Upper lobe of right lung (tissue), 1 donor: ENCODE results near the gene C1orf87. TPM values are rescaled to one million over a fixed set of nuclear protein-coding genes. Genes with fewer than 3 reads are reported as not detected.

ENCODE experiments used
- ATAC-seq: fragments of 200-7000 bp; cut with Tn5 transposase; one replicate; pipeline ENCODE4 v1.9.1; 2020; ENCODE audit warnings: mild to moderate bottlenecking, moderate library complexity
- DNase-seq: peaks from one replicate; pipeline ENCODE4 v3.0.0-alpha.2; 2020
- H3K27ac ChIP-seq: fragments of 200-600 bp; one replicate; pipeline ENCODE4 v1.8.0; 2022
- H3K27me3 ChIP-seq: fragments of 200-600 bp; one replicate; pipeline ENCODE4 v1.8.0; 2022; ENCODE audit warnings: mild to moderate bottlenecking
- H3K36me3 ChIP-seq: fragments of 200-600 bp; one replicate; pipeline ENCODE4 v1.8.0; 2022
- H3K4me1 ChIP-seq: fragments of 200-600 bp; one replicate; pipeline ENCODE4 v1.8.0; 2022
- H3K4me3 ChIP-seq: fragments of 200-600 bp; one replicate; pipeline ENCODE4 v1.8.0; 2022; ENCODE audit warnings: mild to moderate bottlenecking
- H3K9me3 ChIP-seq: fragments of 200-600 bp; one replicate; pipeline ENCODE4 v1.8.0; 2022
- intact Hi-C: fragments of 100-400 bp; cut with DNase I; formaldehyde crosslinking; loops from one replicate; pipeline ENCODE4 v1.11.0; 2022
- long read RNA-seq: library from polyadenylated mRNA; unstranded; transcript quantifications from one replicate; pipeline ENCODE4 v2.0.0, GENCODE V29; 2021
- total RNA-seq: library from RNA; stranded (reverse); fragmentation: NEBNext Ultra II Directional; extraction: Animal tissue kit (Norgen Biotek cat#: 25700); gene quantifications from one replicate; pipeline ENCODE4 v1.2.1, GENCODE V29; 2021
- TF ChIP-seq, protein P1 (sequence below): fragments of 200-600 bp; IDR thresholded peaks from one replicate; pipeline ENCODE4 v1.8.0; 2022; ENCODE audit warnings: antibody characterized with exemption
- donor health status: DM: no; HTN: yes; CAD: no; lungs with severe emphysema.

Gene C1orf87, protein sequence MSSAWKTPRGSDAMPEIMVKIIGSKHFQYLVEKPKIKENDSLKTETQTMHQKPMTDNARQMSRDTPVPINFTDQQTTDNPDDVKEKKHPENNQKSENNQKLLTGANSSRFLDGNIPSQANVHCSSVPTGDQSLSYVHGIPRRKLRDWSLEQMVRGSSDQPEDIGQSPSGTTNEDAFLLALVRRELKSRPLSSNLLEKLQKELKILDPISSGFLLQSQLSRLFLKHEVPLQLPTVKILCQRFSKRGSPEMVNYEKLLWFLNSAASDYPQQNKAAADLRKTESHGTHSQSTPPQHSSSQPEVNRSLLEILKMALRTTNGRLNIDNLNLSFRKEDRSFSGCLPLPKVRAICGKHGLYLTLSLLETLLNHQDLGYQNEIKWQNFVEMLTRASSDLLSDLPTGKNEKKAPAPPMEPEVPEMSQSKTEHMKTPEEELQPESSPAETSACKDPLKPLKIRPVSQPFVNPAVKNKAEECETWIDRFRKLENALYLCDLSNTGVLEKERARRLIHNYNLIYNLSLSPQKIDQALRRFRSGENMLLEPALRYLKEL
- total RNA-seq = 1.7 TPM
- long read RNA-seq = 0 reads

DNA sequence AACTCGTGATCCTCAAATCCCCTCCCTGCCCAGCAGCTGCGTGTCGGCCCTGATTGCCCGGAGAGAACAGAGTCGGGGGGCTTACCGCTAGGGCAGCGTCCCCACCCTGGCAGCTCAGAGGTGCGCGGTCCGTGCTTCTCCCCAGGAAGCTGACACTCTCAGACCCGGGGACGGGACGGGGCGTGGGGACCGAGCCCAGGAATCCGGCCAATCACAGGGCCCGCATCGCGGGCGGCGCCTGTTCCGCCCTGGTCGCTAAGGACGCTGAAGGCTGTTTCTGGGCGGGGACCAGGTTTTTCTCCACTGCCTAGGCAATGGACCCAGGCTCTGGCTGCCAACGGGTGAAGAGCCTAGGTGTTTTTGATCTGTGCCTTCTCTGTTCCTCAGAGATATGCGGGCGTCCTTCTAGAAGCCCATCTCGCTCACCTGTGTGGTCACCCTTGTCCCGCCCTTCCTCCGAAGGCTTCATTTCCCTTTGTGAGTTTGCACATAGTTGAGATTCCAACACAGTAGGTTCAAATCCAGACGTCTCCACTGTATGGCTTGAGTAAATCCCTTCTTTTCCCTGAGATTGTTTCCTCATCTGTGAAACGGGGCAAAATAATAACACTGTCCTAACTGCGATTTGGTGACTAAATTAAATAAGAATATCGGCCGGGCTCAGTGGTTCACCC lies at the start of gene C1orf87:
Gene C1orf87, minus strand, starts transcription at position 166 of the 674 bp plus-strand sequence. CDS start 1,127 bp downstream, outside the sequence.
- peak; percentile 66 for DNase-seq

DNA sequence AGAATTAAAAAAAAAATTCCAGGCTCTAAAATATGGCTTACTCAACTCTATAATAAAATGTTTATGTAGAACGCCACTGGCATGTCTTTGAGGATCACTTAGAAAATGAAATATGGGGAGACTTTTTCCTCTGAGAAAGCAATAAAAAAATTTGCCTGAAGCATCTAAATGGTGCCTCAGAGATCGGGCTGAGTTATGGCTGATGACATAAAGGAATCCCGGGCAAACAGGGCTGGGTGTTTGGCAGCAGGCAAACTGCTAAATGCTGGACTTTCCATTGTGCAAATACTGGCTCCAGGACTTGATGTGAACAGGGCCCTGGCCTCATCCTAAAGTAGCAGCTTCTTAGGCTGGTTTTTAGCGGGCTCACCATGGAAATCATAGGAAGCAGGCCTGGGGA lies 44.5 kb upstream of the C1orf87 start:
- no peak for ATAC-seq
- Histone ChIP-seq H3K9me3 (no peaks in the 10 kb centered on the region), H3K36me3 (no peaks in the 10 kb centered on the region), H3K27me3 (no peaks in the 10 kb centered on the region), H3K4me1 (no peaks in the 10 kb centered on the region), H3K27ac (no peak overlapping the region), H3K4me3 (no peak overlapping the region)
- DNase-seq = no peak
- TF ChIP-seq, protein P1, sequence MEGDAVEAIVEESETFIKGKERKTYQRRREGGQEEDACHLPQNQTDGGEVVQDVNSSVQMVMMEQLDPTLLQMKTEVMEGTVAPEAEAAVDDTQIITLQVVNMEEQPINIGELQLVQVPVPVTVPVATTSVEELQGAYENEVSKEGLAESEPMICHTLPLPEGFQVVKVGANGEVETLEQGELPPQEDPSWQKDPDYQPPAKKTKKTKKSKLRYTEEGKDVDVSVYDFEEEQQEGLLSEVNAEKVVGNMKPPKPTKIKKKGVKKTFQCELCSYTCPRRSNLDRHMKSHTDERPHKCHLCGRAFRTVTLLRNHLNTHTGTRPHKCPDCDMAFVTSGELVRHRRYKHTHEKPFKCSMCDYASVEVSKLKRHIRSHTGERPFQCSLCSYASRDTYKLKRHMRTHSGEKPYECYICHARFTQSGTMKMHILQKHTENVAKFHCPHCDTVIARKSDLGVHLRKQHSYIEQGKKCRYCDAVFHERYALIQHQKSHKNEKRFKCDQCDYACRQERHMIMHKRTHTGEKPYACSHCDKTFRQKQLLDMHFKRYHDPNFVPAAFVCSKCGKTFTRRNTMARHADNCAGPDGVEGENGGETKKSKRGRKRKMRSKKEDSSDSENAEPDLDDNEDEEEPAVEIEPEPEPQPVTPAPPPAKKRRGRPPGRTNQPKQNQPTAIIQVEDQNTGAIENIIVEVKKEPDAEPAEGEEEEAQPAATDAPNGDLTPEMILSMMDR = no peak
- intact Hi-C loops = no loop called here

More for the DNA sequence above, at the start of gene C1orf87:
- H3K4me3 ChIP-seq = peak within 1 kb of the TSS; percentile 6
- no peaks in the 10 kb centered on the region for H3K9me3 ChIP-seq
- intact Hi-C loops = no loop called here
- H3K4me1 ChIP-seq = no peaks in the 10 kb centered on the region
- TF ChIP-seq, protein P1 = no peak
- peaks cover 31% of the 10 kb centered on the region for H3K27me3 ChIP-seq
- ATAC-seq = peak; percentile 82
- no peak within 1 kb of the TSS for H3K27ac ChIP-seq
- no peaks in the 10 kb centered on the region for H3K36me3 ChIP-seq

DNA sequence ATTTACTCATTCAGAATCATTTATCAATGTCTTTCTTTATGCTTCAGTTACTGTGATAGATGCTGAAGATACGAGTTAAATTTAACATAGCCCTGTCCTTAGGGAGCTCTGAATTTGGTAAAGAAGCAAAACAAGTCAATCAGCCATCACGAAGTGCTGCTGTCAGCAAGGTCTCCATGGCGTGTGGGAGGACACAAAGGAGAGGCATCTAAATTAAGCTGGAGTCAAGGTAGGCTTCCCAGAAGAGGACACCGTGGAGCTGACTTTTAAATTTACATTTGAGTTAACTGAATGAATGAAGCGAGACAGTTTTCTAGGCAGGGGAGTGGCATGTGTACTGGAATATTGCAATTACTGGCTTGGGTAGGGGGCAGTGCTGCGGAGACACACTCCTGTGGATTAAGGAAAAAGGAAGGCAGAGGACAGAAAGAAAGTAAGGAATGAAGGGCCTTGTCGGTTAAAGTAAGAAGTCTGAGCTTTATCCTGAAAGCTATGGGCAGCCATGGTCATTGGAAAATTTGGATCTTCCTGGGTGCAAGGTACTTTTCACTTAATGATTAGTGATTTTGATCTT lies 41.3 kb upstream of the C1orf87 start:
- ATAC-seq (no peak), DNase-seq (no peak)
- no peak overlapping the region for H3K4me3 ChIP-seq
- intact Hi-C loops = no loop called here
- H3K9me3 ChIP-seq = no peaks in the 10 kb centered on the region
- H3K4me1 ChIP-seq = no peaks in the 10 kb centered on the region
- TF ChIP-seq, protein P1 = no peak
- H3K27me3 ChIP-seq = no peaks in the 10 kb centered on the region
- H3K27ac ChIP-seq = no peak overlapping the region
- H3K36me3 ChIP-seq = no peaks in the 10 kb centered on the region

DNA sequence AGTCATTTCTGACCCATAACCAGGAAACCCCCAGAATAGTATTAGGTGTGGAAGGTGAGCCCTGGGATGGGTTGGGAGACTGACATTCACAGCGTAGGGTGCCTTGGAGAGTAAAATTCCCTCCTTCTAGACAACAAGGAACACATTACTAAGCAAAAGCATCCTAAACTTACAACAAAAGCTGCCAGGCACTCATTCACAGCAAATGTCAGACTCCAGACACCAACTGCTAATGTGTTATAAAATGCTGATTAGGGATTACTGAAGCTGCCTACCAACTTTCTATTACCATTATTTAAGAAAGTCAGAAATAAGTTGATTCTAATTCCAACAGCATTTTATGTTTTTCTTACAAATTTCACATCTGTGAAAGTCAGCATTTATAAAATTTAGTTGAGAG lies 40.0 kb upstream of the C1orf87 start:
- ATAC-seq (no peak), DNase-seq (no peak)
- no peaks in the 10 kb centered on the region for H3K4me1 ChIP-seq
- H3K4me3 ChIP-seq = no peak overlapping the region
- intact Hi-C loops = no loop called here
- TF ChIP-seq, protein P1 = no peak
- no peaks in the 10 kb centered on the region for H3K27me3 ChIP-seq
- no peak overlapping the region for H3K27ac ChIP-seq
- no peaks in the 10 kb centered on the region for H3K36me3 ChIP-seq
- no peaks in the 10 kb centered on the region for H3K9me3 ChIP-seq

DNA sequence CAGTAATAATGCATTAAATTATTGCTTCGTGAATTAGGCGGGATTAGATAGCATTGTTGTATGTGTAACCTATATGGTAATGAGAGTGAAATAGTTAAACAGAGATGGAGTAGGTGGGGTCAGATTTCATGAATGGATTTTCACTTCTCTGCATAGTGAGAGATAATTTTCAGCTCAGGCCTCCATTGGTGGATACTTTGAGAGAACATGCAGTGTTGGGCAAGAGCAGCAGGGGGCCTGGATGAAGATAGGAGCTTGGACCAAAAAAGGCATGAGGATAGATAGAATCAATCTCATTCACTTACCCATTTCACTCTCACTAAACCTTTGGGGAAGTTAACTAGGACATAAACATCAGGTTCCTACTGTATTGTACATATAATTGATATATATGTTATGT lies 39.5 kb upstream of the C1orf87 start:
- DNase-seq (no peak), ATAC-seq (no peak)
- H3K4me3 ChIP-seq = no peak overlapping the region
- H3K36me3 ChIP-seq = no peaks in the 10 kb centered on the region
- TF ChIP-seq, protein P1 = no peak
- H3K4me1 ChIP-seq = no peaks in the 10 kb centered on the region
- no peaks in the 10 kb centered on the region for H3K9me3 ChIP-seq
- no peaks in the 10 kb centered on the region for H3K27me3 ChIP-seq
- intact Hi-C loops = no loop called here
- no peak overlapping the region for H3K27ac ChIP-seq
